Testis (tissue), 2 donors: ENCODE results near the gene ARL15.

Experiments
- CTCF ChIP-seq, 3 experiments: fragments of 450-650 bp in 2 of 3; fragments of 200-600 bp in 1 of 3; sonication (generic) in 1 of 3; IDR thresholded peaks; one replicate each; pipeline ENCODE4 v1.5.1; 2016 to 2019; ENCODE audit warnings: antibody characterized with exemption in 3 of 3, mild to moderate bottlenecking in 2 of 3, moderate library complexity in 1 of 3
- POLR2A ChIP-seq: fragments of 450-650 bp; IDR thresholded peaks from one replicate; pipeline ENCODE4 v1.6.1; 2017; ENCODE audit warnings: antibody characterized with exemption, mild to moderate bottlenecking, moderate library complexity

DNA sequence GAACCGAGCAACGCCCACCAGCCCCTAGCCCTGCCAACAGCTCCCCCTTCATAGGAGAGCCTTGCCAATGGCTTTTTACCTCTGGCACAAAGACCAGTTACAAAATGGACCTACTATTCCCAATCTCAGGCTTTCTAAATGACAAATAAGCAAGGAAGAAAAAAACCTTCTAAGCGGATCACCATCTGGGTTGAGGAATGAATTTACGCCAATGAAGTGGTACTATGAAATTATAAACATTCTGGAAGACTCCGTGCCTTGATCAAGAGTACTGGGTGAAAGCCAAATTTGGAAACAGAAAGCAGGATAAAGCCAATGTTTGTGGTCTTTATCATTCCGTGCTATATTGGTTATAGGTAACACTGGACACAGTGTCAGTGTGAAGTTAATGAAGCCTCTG is 378.0 kb downstream of the ARL15 start:
- TF ChIP-seq CTCF (IDR thresholded peaks at IDR 0.05) (no peak), POLR2A (no peak)
